GM20431 (cell line): ENCODE results near the gene MESP2.
"Not testable (repeated sequence)": the region's sequence is repeated elsewhere in the genome, so short reads cannot be mapped to it uniquely, and the experiment has no call there.

ENCODE experiments used
- in situ Hi-C: fragments of 300-500 bp; cut with MseI, MboI; formaldehyde crosslinking; loops from one replicate; pipeline ENCODE4 v1.15.0; 2020; ENCODE audit warnings: low sequenced_read_pairs; ENCODE audit not compliant: unreplicated experiment

Gene MESP2

DNA sequence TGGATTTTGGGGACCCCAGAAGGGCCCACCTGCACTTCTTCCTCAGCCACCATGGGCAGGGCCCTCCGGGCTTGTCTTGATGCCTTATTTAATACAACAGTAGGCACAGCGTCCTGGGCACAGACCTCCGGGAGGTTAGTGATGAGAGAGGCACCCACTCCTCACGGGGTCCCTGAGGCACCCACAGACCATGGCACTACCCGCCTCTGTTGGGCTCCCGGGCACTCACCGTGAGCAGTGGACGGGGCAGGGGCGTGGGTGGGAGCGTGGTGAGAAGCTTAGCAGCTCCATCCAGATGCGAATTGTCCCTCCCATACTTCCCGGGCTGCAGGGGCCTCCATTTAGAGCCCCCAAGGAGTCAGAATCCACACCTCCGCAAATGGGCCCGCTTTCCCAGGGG is 317 bp upstream of the MESP2 start:
- in situ Hi-C loops: no loop called here

DNA sequence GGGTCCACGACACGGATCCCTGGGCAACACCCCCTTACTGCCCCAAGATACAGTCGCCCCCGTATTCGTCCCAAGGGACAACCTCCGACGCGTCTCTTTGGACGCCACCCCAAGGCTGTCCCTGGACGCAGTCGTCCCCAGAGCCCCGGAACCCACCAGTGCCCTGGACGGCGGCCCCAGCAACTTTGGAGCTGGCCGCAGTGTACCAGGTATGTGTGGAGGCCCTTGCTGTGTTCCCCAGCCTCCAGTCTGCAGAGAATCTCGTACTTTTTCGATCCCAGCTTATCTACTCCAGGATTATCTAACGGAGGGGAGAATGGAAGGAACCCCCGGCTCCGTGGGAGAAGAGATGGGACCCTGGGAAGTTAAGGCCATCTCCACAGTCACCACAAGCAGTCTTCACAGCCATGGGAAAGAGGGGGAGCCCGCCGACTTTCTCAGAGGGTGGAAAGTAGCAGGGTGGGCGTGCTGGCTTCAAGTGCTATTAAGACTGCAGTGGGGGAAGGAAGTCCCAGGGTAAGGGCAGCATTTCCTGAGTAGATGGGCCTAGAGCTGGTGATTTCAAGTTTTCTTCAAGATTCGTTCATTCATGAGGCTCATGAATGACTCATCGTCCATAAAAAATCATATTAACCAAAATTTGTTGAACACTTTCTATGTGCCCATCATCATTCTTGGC is 1.1 kb downstream of the MESP2 start:
- in situ Hi-C loops: no loop called here

DNA sequence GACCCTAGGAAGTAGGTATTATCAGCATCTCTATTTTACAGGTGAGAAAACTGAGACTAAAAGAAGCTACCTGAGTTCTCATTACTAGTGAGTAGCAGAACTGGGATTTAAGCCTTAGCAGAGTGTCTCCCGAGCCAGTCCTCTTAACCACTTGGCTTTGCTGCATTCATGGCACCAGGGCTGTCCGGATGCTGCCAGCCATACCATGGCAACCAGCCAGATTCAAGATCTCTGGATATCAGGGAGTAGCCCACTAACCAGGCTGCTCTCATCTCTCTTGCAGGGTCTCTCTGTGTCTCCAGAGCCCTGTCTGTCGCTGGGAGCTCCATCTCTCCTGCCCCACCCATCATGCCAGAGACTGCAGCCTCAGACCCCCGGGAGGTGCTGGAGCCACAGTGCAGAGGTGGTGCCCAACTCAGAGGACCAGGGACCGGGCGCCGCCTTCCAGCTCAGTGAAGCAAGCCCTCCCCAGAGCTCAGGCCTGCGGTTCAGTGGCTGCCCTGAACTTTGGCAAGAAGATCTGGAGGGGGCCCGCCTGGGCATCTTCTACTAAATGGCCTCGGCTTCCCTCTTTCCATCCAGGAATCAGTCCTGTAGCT is 1.7 kb downstream of the MESP2 start:
- in situ Hi-C loops: no loop called here

DNA sequence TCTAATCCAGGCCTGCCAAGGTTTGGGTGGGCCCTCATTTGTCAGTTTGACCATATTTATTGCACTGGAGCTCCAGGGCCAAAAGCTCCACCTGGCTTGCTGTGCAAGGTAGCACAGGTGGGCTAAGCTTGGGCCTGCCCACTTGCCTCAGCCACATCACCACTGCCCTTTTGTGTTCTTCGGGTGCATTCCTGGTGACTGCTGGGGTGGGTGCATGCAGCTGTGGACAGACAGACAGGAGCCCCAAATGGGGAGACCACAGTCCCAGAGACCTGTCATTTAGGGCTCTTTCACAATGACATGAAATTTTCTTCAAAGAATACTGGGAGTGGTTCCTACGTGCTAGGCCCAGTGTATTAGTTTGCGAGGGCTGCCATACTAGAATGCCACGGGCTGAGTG is 2.7 kb downstream of the MESP2 start:
- in situ Hi-C loops: no loop called here

DNA sequence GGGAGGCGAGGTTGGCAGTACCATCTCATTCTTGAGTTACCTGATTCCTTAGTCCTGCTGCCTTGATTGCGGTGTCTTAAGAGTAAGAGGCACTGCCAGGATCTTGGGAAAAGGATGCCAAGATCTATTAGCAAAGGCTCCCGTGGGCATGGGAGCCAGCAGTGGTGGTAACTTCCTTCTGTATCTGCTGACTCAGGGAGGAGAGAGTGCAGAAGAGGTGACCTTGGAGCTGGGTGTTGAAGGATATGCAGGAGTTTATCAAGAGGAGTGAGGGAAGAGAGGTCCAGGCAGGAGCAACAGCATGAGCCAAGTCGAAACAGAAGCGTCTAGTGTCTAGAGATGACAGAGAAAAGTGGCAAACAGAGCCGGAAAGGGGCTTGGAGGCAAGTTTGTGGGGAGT is 4.5 kb downstream of the MESP2 start:
- in situ Hi-C loops: no loop called here

DNA sequence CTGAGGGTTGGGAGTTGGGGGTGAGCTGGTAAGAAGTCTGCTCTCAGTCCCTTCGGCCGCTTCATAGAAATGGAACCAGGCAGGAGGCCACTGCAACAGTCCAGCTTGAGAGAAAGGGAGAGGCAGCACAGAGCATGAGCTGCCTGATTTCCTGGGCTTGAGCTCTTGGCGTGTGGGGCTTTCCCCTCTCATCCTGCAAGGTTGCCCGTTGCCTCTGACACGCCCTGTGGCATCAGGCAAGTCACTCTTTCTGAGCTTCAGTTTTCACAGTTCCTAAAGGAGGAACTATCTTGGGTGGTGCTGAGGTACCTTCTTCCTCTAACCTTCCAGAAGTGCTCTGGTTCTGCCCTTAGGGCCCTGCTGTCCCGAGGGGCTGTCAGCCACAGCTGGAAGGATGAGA is 4.9 kb downstream of the MESP2 start:
- in situ Hi-C loops: no loop called here

DNA sequence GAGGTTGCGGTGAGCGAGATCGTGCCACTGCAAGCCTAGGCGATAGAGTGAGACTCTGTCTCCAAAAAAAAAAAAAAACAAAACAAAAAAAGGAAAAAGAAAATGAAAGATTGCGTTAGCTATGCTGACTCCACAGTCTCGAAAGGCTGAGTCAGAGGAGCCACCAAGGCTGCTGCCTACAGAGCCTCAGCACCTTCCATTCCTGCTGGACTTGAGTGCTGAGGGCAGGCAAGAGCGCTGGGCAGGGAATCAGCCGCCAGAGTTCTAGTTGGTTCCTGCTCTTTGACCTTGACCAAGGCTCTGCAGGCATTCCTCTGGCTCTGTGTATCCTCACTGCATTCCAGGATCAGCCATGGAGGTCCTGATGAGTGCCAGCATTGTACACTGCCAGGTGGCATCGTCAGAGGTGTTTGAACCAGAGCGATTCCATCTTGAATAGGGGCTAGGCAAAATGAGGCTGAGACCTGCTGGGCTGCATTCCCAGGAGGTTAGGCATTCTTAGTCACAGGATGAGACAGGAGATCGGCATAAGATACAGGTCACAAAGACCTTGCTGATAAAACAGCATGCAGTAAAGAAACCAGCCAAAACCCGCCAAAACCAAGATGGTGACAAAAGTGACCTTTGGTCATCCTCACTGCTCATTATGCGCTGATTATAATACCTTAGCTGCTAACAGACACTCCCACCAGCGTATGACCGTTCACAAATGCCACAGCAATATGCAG is 5.9 kb downstream of the MESP2 start:
- in situ Hi-C loops: no loop called here

DNA sequence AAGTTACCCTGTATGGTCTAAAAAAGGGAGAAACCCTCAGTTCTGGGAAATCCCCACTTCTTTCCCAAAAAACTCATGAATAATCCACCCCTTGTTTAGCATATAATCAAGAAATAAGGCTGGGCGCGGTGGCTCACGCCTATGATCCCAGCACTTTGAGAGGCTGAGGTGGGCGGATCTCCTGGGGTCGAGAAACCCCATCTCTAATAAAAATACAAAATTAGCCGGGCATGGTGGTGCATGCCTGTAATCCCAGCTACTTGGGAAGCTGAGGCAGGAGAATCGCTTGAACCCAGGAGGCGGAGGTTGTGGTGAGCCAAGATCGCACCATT is 6.5 kb downstream of the MESP2 start:
- in situ Hi-C loops: not testable (repeated sequence)

DNA sequence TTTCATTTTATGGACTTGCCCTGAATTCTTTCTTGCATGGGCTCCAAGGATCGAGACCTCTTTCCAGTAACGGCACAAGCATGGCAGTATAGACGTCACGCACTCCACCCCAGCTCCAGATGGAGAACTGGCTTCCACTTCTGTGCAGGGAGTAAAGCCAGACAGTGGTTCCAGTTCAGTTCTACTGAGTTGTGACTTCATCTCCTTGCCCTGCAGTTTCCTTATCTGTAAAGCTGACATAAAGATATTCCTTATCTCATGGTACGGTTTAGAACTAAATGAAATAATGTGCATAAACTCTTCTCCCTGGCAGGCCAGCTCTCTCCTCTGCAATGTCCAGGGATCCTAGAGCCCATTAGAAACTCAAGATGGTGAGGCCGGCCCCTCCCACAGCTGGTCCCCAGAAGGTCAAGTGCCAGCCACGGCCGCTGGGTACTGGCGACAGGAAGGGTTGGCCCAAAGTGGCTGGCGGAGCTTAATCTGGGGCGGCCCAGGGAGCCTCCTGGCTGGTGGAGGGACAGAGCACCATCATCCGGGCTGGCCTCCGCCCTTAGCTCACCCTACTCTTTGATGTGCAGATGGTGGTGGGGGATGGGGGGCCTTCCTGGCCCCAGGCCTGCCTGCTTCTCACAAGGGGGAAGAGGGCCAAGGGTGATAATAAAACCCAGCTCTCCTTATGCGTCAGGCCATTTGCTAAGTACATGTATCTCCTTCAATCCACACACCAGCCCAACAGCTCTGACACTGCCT is 7.2 kb downstream of the MESP2 start:
- in situ Hi-C loops: no loop called here

DNA sequence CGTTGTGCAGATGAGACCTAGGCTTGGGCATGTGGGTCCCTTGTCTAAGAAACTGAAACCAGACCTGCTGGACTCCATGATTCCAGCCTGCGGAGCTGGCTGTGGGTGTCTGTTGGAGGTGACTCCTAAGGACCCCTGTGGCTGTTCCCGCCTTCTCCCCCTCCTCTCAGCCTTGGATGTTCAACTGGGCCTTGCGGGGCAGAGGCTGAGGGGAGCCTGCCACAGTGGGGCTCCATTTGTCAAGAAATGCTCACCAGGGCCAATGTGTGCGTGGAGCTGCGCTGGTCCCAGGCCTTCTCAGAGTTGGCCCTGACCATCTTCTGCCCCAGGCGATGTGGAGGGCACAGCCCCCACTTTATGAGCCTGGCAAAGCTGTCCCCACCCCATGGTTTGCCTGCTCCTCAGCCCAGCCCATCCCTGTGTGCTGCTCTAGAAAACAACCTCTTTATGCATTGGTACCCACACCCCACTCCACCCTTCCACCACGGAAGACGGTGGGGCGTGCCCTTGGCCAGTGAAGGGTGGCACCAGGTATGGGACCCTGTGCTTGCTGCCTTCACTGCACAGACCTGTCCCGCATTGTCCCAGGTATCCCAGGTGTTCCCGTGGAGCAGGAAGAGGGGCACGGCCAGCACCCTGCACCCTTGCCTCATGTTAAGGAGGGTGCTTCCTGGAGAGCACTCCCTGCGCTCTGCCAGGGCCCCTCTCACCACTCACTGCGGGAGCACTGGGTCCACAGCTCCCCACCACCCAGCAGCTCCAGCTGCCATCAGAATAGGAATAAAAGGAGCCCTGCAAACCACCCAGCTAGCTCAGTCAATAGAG is 7.9 kb downstream of the MESP2 start:
- in situ Hi-C loops: no loop called here

DNA sequence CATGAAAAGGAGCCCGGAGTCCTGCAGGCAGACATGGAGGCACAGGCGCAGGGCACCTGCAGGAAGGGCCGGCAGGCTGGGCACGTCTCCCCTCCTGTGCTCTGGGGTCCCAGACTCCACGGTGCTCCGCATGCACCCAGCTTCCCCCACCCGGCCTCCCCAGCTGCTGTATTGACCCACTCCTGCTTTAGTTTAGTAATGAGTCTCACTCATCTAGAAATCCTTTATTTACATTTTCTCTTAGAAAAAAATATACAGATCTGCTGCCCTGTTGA is 8.5 kb downstream of the MESP2 start:
- in situ Hi-C loops: no loop called here

DNA sequence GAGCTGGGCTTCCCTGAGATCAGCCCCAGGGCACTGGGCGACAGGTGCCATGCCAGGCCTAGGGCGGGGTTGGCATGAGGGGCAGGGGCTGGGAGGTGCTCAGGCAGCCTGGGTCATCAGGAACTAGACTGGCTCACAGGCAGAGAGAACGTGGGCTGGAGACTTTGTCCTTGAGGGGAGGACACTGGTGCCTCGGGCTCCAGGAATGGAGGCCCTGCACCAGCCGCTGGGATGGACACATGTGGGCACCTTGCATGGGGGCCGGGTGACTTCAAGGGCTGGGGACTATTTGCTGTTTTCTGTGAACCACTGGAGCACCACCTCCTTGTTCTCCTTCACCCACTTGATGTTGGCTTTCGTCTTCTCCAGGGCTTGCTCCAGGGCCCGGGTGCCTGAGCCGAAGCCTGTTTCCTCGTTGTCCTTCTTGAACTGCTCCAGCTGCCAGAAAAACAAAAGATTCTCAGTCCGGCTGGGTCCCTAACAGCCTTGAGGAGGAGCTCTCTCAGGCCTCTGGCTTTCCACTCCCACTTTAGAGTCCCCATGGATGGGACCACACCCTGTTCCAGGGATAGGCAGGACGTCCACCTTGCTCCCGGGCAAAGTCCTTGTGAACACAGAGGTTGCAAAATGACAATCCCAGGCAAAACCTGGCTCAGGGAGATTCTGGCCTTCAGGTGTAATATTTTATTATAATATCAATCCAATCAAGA is 9.1 kb downstream of the MESP2 start:
- in situ Hi-C loops: no loop called here

DNA sequence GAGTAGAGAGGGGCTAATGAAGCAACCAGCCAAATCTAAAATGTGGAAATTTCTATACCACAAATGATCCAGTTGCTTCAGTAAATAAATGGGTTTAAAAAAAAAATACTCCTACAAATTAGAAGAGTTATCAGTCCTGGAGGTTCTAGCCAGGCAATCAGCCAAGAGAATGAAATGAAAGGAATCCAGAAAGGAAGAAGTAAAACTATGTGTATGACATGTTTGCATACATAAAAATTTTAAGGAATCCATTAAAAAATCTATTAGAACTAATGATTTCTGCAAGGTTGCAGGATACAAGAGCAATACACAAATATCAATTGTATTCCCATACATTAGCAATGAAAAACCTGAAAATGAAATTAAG is 9.6 kb downstream of the MESP2 start:
- in situ Hi-C loops: no loop called here

DNA sequence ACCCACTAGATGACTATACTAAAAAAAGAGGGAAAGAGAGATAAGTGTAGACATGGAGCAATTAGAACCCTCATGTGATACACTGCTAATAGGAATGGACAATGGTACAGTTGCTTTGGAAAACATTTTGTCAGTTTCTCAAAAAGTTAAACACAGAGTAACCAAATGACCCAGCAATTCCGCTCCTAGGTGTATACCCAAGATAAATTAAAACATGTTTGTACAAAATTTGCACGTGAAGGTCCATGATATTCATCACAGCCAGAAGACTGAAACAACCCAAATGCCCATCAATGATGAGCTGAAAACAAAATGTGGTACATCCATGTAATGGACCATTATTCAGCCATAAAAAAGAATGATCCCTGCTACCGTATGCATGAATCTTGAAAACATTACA is 11.8 kb downstream of the MESP2 start:
- in situ Hi-C loops: no loop called here

DNA sequence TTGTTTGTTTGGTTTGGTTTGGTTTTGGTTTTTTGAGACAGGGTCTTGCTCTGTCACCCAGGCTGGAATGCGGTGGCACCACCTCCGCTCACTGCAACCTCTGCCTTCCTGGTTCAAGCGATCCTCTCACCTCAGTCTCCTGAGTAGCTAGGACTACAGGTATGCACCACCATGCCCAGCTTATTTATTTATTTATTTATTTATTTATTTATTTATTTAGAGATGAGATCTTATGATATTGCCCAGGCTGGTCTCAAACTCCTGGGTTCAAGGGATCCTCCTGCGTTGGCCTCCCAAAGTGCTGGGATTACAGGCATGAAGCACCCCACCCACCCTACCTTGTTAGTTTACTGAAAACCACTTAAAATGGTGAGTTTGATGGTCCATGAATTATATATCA is 12.5 kb downstream of the MESP2 start:
- in situ Hi-C loops: not testable (repeated sequence)

DNA sequence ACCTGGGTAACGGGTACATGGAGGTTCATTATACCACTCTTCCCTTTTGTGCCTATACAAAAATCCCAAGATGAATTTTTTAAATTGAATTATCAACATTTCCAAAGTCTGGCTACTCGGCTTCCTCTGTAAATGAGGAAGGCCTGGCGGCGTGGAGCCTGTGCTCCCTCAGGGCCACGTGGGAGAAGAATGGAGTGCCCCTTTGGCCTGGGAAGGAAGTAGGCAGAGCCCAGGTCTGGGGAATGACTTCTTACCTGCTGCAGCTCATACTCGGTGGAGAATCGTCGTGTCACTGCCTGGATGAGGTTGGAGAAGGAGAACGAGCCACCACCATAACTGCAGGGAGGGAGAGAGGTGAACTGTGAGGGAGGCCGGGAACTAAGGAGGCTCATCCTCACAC is 14.1 kb downstream of the MESP2 start:
- in situ Hi-C loops: no loop called here

DNA sequence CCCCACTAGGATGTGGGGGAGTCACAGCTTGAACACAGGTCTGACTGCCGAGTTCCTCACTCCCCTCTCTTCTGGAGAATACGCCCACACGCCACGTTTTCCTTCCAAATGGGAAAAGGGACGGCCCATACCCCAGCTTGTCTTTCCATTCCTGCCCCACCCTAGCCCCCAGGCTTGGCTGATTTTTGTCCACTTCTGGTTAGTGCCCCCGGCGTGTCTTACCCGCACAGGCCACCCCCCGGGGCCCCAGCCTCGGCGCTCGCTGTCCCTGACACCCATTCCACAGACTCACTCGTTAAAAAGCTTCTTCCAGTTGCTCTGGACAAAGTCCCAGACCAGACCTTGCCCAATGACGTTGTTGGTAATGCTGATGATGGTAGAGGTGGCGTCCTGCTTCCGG is 14.5 kb downstream of the MESP2 start:
- in situ Hi-C loops: no loop called here

DNA sequence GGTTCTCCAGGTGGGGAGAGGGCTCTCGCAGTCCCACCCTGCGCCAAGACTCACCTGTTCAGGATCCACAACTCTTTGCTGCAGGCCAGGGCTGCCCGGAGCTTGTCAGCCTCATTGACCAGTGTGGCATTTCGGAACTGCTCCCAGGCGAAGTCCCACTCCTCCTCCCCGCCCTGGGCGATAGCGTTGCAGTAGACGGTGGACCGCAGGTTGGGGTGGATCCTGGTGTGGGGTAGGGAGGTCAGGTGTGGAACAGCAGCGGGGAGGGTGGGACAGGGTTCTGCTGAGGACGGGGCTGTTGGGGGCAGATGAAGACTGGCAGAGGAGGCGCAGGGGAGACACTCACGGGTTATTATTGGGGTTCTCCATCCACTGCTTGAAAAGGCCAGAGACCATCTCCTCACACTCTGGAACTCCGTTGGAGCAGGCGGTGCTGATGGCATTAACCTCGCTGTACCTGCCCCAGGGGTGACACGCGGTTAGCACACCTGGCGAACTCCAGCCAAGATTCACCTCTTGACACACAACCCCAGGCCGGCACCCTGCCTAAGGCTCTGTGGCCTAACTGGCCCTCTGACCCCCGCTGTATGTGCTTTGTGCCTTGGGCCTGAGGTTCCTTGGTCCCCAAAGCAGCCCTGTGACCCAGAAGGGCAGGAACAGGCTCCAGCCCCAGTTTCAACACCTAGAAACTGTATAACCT is 16.1 kb downstream of the MESP2 start:
- in situ Hi-C loops: no loop called here

DNA sequence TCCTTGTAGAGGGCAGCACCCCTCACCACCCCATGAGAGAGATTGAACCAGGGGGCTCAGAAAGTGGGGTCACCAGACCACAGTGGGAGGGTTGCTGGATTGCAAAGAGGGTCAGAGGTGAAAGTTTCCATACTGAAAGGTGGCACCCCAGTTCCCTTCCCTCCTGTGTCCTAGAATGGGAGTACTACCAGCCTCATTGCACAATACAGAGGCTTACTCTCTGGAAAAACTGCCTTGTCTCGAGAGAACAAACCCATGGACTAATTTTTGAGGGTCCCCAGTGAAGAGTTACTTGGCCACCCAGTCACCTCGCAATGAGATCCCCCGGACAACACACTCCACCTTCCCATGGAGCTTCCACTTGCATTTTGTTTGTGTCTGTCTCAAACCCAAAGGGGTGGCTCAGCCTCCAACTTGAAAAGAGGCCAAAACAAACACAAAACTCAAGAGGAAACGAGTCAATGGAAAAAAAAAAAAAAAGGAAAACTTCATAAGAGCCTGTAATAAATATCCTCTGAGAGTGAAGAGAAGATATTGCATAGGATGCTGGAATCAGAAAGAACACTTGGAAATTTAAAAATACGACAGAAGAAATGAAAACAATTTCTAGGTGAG is 18.6 kb downstream of the MESP2 start:
- in situ Hi-C loops: no loop called here
